NCI-H1436 treated with DMSO at 0.1 percent for 48 hours (cell line): ENCODE results near the gene PTPRE.

Experiments used
- DNase-seq: peaks from one replicate; lab custom pipeline; 2025; lab: John Stamatoyannopoulos, UW

PTPRE gene

GRCh38 chr10:127952918-127953317 is 46.0 kb downstream of the PTPRE start:
- DNase-seq: no peak

GRCh38 chr10:127953876-127954275 is 47.0 kb downstream of the PTPRE start:
- DNase-seq: no peak

GRCh38 chr10:127959428-127959827 is 52.5 kb downstream of the PTPRE start:
- no peak for DNase-seq

GRCh38 chr10:127961071-127961470 is 54.2 kb downstream of the PTPRE start:
- no peak for DNase-seq

GRCh38 chr10:127962205-127962604 is 55.3 kb downstream of the PTPRE start:
- no peak for DNase-seq

- no peak for DNase-seq
Measured at GRCh38 chr10:127963136-127963535, 56.2 kb downstream of the PTPRE start.

GRCh38 chr10:127964621-127965020 is 57.7 kb downstream of the PTPRE start:
- DNase-seq: no peak

GRCh38 chr10:127966875-127967274 is 60.0 kb downstream of the PTPRE start:
- DNase-seq: no peak

GRCh38 chr10:127968027-127968441 is 61.1 kb downstream of the PTPRE start:
- DNase-seq: no peak

GRCh38 chr10:127968659-127969058 is 61.8 kb downstream of the PTPRE start:
- no peak for DNase-seq

- DNase-seq: no peak
Measured at GRCh38 chr10:127971101-127971946, 64.4 kb downstream of the PTPRE start.

- DNase-seq: no peak
Measured at GRCh38 chr10:127971963-127972615, 65.2 kb downstream of the PTPRE start.

- no peak for DNase-seq
Measured at GRCh38 chr10:127972751-127973357, 66.0 kb downstream of the PTPRE start.

- no peak for DNase-seq
Measured at GRCh38 chr10:127973791-127974311, 66.9 kb downstream of the PTPRE start.

- no peak for DNase-seq
Measured at GRCh38 chr10:127974911-127975310, 68.0 kb downstream of the PTPRE start.

- no peak for DNase-seq
Measured at GRCh38 chr10:127976286-127976685, 69.4 kb downstream of the PTPRE start.

GRCh38 chr10:127976701-127977356 is 69.9 kb downstream of the PTPRE start:
- no peak for DNase-seq

GRCh38 chr10:127977357-127978009 is 70.6 kb downstream of the PTPRE start:
- DNase-seq: no peak

- no peak for DNase-seq
Measured at GRCh38 chr10:127978481-127978880, 71.6 kb downstream of the PTPRE start.

- DNase-seq: no peak
Measured at GRCh38 chr10:127979045-127979444, 72.1 kb downstream of the PTPRE start.

GRCh38 chr10:127979566-127979965 is 72.7 kb downstream of the PTPRE start:
- no peak for DNase-seq

- DNase-seq: no peak
Measured at GRCh38 chr10:127980898-127981297, 74.0 kb downstream of the PTPRE start.
